Anterior cingulate cortex (tissue), 58 donors: ENCODE results near the gene BRD3OS.
A peak's percentile ranks its signal among the peaks of the same experiment; 100 is the strongest.
"Not testable (repeated sequence)": the region's sequence is repeated elsewhere in the genome, so short reads cannot be mapped to it uniquely, and the experiment has no call there.

Experiments used
- DNase-seq, 58 donors: peaks; one replicate each; lab custom pipeline; 2025; lab: John Stamatoyannopoulos, UW

BRD3OS gene

GRCh38 chr9:133987946-133988665, 37.2 kb upstream of the BRD3OS start:
- no peak for DNase-seq

- DNase-seq = not testable (repeated sequence)
Measured at GRCh38 chr9:133988771-133989170, 36.5 kb upstream of the BRD3OS start.

- no peak for DNase-seq
Measured at GRCh38 chr9:133989625-133990365, 35.5 kb upstream of the BRD3OS start.

- peak in 4 of 58 donors; percentile 15 to 42 (median 28) for DNase-seq
Measured at GRCh38 chr9:133990366-133991213, 34.7 kb upstream of the BRD3OS start.

- no peak for DNase-seq
Measured at GRCh38 chr9:133991214-133991921, 33.9 kb upstream of the BRD3OS start.

- peak in 25 of 58 donors; percentile 16 to 61 (median 35) for DNase-seq
Measured at GRCh38 chr9:133991964-133992779, 33.1 kb upstream of the BRD3OS start, which contains the start of gene VAV2. TSS of gene VAV2 (minus strand) at chr9:133992324. CDS start at chr9:133992278, 46 bp downstream.

- peak in 39 of 58 donors; percentile 20 to 77 (median 57) for DNase-seq
Measured at GRCh38 chr9:133992780-133993634, 32.3 kb upstream of the BRD3OS start.

GRCh38 chr9:133993635-133994253, 31.5 kb upstream of the BRD3OS start:
- DNase-seq = no peak

- DNase-seq = peak in 54 of 58 donors; percentile 17 to 82 (median 61)
Measured at GRCh38 chr9:133994353-133995011, 30.8 kb upstream of the BRD3OS start.

- no peak for DNase-seq
Measured at GRCh38 chr9:133995012-133995896, 30.0 kb upstream of the BRD3OS start.

GRCh38 chr9:133996531-133997520, 28.5 kb upstream of the BRD3OS start:
- no peak for DNase-seq

- DNase-seq = no peak
Measured at GRCh38 chr9:133997584-133997983, 27.7 kb upstream of the BRD3OS start.

GRCh38 chr9:133998915-133999595, 26.2 kb upstream of the BRD3OS start:
- DNase-seq = no peak

GRCh38 chr9:133999851-134000265, 25.4 kb upstream of the BRD3OS start:
- DNase-seq = no peak
